Prostate gland (tissue), 2 donors: ENCODE measurements around the gene PARPBP.

Source experiments
- POLR2A ChIP-seq: fragments of 450-650 bp; IDR thresholded peaks from one replicate; pipeline ENCODE4 v1.6.1; 2016; ENCODE audit warnings: antibody characterized with exemption, mild to moderate bottlenecking
- POLR2AphosphoS5 ChIP-seq: sonication (generic); formaldehyde crosslinking; IDR thresholded peaks from one replicate; pipeline ENCODE4 v1.6.1; 2017; ENCODE audit warnings: antibody characterized with exemption
- TF ChIP-seq, protein P1 (sequence below), 4 experiments: fragments of 200-600 bp in 2 of 4; fragments of 450-650 bp in 2 of 4; sonication (generic) in 2 of 4; IDR thresholded peaks; 1 replicate in 3 of 4; 2 replicates in 1 of 4; pipeline ENCODE4 v1.5.1; 2016 to 2019; ENCODE audit warnings: antibody characterized with exemption in 4 of 4, mild to moderate bottlenecking in 2 of 4, moderate library complexity in 2 of 4

DNA sequence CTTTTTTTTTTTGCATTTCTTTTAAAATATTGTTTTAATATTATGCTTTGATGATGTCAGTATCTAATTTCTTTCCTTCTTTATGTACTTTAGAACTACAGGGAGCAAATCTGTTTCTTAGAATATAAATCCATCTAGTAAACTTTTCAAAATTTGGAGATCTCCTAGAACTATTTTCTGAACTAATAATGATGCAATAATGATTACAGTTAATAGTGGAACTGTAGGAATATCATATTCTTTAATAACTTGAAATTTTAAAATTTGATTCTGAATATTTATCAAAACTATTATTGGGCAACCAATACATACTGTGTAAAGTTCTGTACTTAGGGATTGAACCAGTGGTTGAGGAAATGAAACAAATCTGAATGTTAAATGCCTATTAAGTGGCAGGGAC lies 100.8 kb downstream of the PARPBP start:
- TF ChIP-seq, protein P1, sequence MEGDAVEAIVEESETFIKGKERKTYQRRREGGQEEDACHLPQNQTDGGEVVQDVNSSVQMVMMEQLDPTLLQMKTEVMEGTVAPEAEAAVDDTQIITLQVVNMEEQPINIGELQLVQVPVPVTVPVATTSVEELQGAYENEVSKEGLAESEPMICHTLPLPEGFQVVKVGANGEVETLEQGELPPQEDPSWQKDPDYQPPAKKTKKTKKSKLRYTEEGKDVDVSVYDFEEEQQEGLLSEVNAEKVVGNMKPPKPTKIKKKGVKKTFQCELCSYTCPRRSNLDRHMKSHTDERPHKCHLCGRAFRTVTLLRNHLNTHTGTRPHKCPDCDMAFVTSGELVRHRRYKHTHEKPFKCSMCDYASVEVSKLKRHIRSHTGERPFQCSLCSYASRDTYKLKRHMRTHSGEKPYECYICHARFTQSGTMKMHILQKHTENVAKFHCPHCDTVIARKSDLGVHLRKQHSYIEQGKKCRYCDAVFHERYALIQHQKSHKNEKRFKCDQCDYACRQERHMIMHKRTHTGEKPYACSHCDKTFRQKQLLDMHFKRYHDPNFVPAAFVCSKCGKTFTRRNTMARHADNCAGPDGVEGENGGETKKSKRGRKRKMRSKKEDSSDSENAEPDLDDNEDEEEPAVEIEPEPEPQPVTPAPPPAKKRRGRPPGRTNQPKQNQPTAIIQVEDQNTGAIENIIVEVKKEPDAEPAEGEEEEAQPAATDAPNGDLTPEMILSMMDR (IDR thresholded peaks at IDR 0.05): no peak
- TF ChIP-seq POLR2A (no peak), POLR2AphosphoS5 (no peak)
